HAP-1 (cell line): ENCODE data around the gene VAMP2.

Source experiments
- DNase-seq, 2 experiments: peaks; one replicate each; pipeline ENCODE4 v3.0.0-alpha.2; 2016 to 2020; ENCODE audit warnings: low spot score in 2 of 2
- H3K27me3 ChIP-seq: fragments of 250-450 bp; sonication (Bioruptor Pico); 2 replicates; pipeline ENCODE4 v1.5.1; 2020; ENCODE audit warnings: low read depth, mild to moderate bottlenecking, moderate library complexity
- H3K36me3 ChIP-seq: fragments of 250-450 bp; sonication (Bioruptor Pico); replicated peaks from 2 replicates; pipeline ENCODE4 v1.5.1; 2020; ENCODE audit warnings: mild to moderate bottlenecking
- H3K4me1 ChIP-seq: fragments of 250-450 bp; sonication (Bioruptor Pico); 2 replicates; pipeline ENCODE4 v1.5.1; 2020; ENCODE audit warnings: mild to moderate bottlenecking
- H3K4me3 ChIP-seq: fragments of 250-450 bp; sonication (Bioruptor Pico); 2 replicates; pipeline ENCODE4 v1.5.1; 2020; ENCODE audit warnings: mild to moderate bottlenecking, moderate library complexity
- H3K9me3 ChIP-seq: fragments of 250-450 bp; sonication (Bioruptor Pico); 2 replicates; pipeline ENCODE4 v1.5.1; 2020; ENCODE audit warnings: mild to moderate bottlenecking, moderate library complexity
- in situ Hi-C: fragments of 300-500 bp; cut with MboI; formaldehyde crosslinking; loops from 3 replicates; pipeline ENCODE4 v1.14.3; 2020; ENCODE audit warnings: low sequenced_read_pairs, inconsistent platforms, mixed read lengths

The VAMP2 gene

DNA sequence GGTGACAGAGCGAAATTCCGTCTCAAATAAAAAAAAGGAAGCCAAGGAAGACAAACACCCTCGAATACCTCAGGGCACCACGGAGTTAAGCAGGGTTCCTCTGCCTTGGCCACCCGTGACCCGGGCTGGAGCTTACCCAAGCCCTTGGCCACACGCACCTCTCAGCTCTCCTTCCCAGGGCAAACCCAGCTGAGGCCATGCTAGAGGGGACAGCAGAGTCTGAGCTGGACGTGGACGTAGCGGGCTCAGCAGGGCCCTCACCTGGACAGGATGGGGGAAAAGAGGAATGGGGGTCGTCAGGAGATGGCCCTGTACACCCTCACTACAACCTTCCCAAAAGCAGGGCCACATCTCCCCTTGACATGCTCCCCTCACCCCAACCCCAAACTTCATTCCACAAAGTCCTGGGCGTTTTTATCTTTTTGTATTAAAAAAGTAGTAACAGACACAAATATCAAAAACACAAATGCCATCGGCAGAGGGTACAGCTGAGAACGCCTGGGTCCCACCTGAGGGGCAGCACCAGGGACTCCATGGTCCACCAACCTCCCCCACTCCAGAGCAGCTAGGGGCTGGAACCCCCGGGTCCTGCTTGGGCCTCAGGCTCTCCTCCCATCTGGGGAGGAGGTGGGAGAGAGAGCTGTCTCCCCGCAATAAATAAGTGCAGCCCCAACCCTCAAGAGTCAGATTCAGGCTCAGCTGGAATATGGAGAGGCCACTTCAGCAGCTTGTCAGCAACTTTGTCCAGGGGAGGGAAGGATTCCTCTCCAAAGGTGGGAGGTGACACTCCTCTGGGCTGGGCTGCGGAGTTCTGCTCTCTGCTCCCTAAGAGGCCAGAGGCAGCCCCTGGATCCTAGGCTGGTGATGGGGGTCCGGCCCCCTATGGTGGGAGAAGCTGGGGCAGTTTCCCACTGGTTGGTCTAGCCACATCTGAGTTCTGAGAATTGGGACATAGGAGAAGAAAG, 22.4 kb downstream of the VAMP2 start:
- Histone ChIP-seq H3K36me3 (peaks cover 38% of the 10 kb centered on the region), H3K4me3 (no peak overlapping the region), H3K9me3 (no peaks in the 10 kb centered on the region), H3K27me3 (no peaks in the 10 kb centered on the region), H3K4me1 (peaks cover 9% of the 10 kb centered on the region)
- DNase-seq = no peak
- in situ Hi-C loops = no loop called here

DNA sequence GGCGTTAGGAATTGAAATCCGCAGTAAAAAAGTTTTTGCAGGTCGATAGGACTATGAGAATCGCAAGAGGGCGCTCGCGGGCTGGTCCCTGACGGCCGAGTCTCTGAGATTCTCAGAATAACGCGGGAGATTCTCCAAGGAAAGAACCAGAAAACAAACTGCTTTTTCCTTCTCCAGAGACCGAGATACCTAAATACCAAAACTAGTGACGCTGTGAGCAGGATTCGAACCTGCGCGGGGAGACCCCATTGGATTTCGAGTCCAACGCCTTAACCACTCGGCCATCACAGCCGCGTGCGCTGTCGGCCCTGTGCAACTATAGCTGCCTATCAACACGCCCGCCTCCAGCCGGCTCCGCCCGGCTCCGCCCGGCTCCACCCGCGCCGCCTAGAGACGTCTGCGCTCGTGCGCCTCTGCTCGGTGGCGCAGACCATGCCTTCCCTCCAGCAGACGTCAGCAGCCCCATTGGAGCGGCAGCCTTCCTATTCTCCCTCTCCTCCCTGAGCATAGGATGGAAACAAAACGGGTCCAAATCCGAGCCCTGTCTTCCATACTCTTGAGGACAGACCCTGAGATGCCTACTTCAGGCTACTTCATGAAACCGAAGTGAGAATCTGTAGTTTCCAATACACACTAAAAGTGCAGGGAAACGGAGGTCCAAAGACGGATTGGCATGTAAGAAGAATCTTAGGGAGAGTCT, 23.9 kb downstream of the VAMP2 start:
- Histone ChIP-seq H3K4me3 (peak overlapping the region; percentile 43), H3K36me3 (peaks cover 29% of the 10 kb centered on the region), H3K27me3 (no peaks in the 10 kb centered on the region), H3K4me1 (peaks cover 13% of the 10 kb centered on the region), H3K9me3 (no peaks in the 10 kb centered on the region)
- DNase-seq = peak; percentile 97
- in situ Hi-C loops = no loop called here

DNA sequence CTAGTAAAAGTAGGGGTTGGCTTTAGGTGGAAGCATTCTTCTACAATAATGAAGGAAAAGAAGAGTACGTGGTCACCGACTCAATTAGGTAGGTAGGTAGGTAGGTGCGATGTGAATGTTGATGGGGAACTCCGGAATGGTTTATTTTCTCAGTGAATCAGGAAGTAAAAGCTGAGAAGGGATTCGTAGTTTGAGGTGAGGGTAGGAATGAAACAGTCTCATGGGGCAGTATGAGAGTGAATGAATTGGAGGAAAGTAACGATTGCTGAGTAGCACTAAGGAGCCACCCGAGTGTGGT, 24.4 kb downstream of the VAMP2 start:
- H3K36me3 ChIP-seq = peaks cover 27% of the 10 kb centered on the region
- no peaks in the 10 kb centered on the region for H3K9me3 ChIP-seq
- H3K27me3 ChIP-seq = no peaks in the 10 kb centered on the region
- peak overlapping the region; percentile 43 for H3K4me3 ChIP-seq
- H3K4me1 ChIP-seq = peaks cover 16% of the 10 kb centered on the region
- DNase-seq = no peak
- in situ Hi-C loops = no loop called here

DNA sequence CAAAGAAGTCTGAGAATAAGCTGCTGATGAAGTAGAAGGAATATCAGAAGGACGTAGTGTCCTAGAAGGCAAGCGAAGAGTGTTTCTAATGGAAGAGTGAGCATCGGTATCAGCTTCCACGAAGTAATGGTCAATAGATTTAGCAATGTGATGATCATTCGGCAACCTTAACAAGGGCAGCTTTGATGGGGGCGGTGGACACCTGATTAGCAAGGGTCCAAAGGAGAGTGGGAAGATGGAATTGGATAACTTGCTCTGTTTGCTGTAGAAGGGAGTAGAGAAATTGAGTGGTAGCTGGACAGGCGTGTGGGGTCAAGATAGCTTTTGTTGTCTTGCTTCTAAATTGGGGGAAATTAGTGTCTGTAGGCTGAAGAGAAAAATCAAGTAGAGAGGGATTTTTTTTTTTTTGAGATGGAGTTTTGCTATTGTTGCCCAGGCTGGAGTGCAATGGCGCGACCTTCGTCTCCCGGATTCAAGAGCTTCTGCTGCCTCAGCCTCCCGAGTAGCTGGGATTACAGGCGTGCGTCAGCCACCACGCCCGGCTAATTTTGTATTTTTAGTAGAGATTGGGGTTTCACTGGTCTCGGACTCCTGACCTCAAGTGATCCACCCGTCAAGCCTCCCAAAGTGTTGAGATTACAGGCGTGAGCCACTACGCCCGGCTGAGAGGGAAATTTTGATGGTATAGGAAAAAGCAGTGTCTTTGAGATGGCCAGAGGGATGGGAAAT, 24.9 kb downstream of the VAMP2 start:
- Histone ChIP-seq H3K27me3 (no peaks in the 10 kb centered on the region), H3K4me3 (peak overlapping the region; percentile 43), H3K4me1 (peaks cover 16% of the 10 kb centered on the region), H3K9me3 (no peaks in the 10 kb centered on the region), H3K36me3 (peaks cover 27% of the 10 kb centered on the region)
- in situ Hi-C loops = no loop called here
- no peak for DNase-seq

DNA sequence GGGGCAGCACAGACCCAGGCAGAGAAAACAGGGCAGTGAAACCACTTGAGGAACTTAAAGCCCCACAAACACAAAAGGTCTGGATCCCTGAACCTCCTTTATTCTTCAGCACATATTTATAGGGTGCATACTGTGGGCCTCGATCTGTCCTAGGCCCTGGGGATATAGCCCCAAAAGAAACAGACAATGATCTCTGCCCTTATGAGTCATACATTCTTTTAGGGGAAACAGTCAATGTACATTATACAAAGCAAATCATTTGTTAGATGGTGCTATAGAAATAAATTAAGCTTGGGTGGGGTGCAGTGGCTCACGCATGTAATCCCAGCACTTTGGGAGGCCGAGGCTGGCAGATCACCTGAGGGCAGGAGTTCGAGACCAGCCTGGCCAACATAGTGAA, 28.8 kb downstream of the VAMP2 start:
- no peaks in the 10 kb centered on the region for H3K27me3 ChIP-seq
- no peaks in the 10 kb centered on the region for H3K36me3 ChIP-seq
- H3K4me1 ChIP-seq = peaks cover 16% of the 10 kb centered on the region
- DNase-seq = no peak
- in situ Hi-C loops = no loop called here
- H3K9me3 ChIP-seq = no peaks in the 10 kb centered on the region
- H3K4me3 ChIP-seq = no peak overlapping the region

GRCh38 chr17:8133399-8133798, 29.3 kb downstream of the VAMP2 start:
- Histone ChIP-seq H3K4me3 (no peak overlapping the region), H3K9me3 (no peaks in the 10 kb centered on the region), H3K27me3 (no peaks in the 10 kb centered on the region), H3K36me3 (no peaks in the 10 kb centered on the region), H3K4me1 (peaks cover 16% of the 10 kb centered on the region)
- in situ Hi-C loops = no loop called here
- peak in 1 of 2 experiments; percentile 60 for DNase-seq

GRCh38 chr17:8131844-8132441, 30.8 kb downstream of the VAMP2 start:
- H3K36me3 ChIP-seq = no peaks in the 10 kb centered on the region
- peaks cover 9% of the 10 kb centered on the region for H3K4me1 ChIP-seq
- in situ Hi-C loops = no loop called here
- no peak for DNase-seq
- H3K4me3 ChIP-seq = no peak overlapping the region
- H3K27me3 ChIP-seq = no peaks in the 10 kb centered on the region
- no peaks in the 10 kb centered on the region for H3K9me3 ChIP-seq

- Histone ChIP-seq H3K4me3 (no peak overlapping the region), H3K4me1 (peaks cover 17% of the 10 kb centered on the region), H3K36me3 (no peaks in the 10 kb centered on the region), H3K9me3 (no peaks in the 10 kb centered on the region), H3K27me3 (no peaks in the 10 kb centered on the region)
- in situ Hi-C loops = no loop called here
- no peak for DNase-seq
Measured at GRCh38 chr17:8128125-8128784, 34.5 kb downstream of the VAMP2 start.

- Histone ChIP-seq H3K4me1 (peaks cover 17% of the 10 kb centered on the region), H3K27me3 (no peaks in the 10 kb centered on the region), H3K36me3 (no peaks in the 10 kb centered on the region), H3K9me3 (no peaks in the 10 kb centered on the region), H3K4me3 (peak overlapping the region; percentile 61)
- in situ Hi-C loops = no loop called here
- DNase-seq = peak; percentile 36 to 82
Measured at GRCh38 chr17:8126491-8127066, 36.2 kb downstream of the VAMP2 start.

DNA sequence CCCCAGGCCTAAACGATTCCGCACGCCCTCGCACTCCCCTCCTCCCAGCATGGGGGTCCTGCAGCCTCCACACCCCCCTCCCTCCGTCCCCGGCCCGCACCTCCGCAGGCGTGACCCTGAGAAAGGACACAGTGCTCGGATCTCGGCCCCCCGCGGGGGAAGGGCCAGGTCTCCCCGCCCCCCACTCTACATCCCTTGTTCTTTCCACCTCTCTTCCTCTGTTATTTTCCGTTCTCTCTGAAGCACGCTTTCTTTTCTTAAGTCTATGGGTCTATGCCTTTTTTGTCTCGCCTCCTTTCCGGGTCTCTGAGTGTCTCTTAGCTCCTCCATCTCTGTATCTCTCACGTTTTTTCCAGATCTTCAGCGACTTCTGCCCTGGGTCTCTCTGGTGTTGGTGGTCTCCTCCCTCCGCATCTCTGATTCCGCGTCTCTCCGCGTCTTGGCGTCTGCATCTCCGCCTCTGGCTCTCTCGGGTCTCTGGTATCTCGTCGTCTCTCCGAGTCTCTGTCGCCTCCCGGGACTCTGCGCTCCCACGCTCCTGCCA, 36.7 kb downstream of the VAMP2 start:
- no peaks in the 10 kb centered on the region for H3K9me3 ChIP-seq
- H3K27me3 ChIP-seq = no peaks in the 10 kb centered on the region
- in situ Hi-C loops = no loop called here
- DNase-seq = peak; percentile 51 to 76
- H3K4me1 ChIP-seq = peaks cover 19% of the 10 kb centered on the region
- no peaks in the 10 kb centered on the region for H3K36me3 ChIP-seq
- peak overlapping the region; percentile 61 for H3K4me3 ChIP-seq

DNA sequence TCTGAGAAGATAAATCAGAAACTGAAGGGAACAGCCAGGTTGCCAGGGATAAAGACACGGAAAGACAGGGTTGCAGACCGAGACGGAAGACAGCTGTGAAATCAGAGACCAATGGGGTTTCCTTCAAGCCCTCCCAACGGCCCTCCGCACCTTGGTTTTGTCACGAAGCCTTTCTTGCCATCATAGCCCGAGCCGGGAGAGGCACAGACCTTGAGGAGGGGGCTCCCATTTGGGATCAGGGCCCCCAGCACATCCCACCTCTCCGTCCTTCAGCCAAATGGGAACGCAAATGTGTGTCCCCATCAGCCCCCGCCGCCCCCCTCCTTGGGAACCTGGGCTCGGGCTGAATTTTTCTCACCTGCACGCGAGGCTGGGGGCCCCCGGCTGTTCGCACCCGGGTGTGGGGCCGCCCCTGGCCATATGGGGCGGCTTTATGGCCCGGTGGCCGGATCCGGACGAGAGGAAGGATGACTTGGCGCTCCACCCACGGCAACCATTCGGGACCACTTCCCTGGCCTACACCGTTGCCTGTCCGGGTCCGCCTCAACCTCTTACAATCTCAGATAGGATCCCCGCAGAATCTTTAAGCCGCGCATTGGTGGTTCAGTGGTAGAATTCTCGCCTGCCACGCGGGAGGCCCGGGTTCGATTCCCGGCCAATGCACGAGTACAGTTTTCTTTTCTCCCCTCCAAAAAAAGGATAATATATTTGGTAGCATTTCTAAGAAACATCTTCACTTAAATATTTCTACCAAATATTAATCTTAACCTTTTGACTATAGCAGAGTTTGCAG, 37.4 kb downstream of the VAMP2 start:
- H3K4me3 ChIP-seq = peak overlapping the region; percentile 61
- no peaks in the 10 kb centered on the region for H3K27me3 ChIP-seq
- H3K9me3 ChIP-seq = no peaks in the 10 kb centered on the region
- peaks cover 21% of the 10 kb centered on the region for H3K4me1 ChIP-seq
- peak; percentile 74 to 90 for DNase-seq
- H3K36me3 ChIP-seq = no peaks in the 10 kb centered on the region
- in situ Hi-C loops = no loop called here
